A549 treated with Hydrocortisone at 1 μM for 4 hours (cell line): Measurements from ENCODE around the gene ID3. TPM values are rescaled to one million over a fixed set of nuclear protein-coding genes. Genes with fewer than 3 reads are reported as not detected.

Source experiments
- total RNA-seq: library from RNA; stranded (reverse); fragments of 200-300 nt; extraction: Qiagen RNA extraction; gene quantifications from 5 replicates; pipeline ENCODE4 v1.2.3, GENCODE V29; 2022

Gene ID3, protein sequence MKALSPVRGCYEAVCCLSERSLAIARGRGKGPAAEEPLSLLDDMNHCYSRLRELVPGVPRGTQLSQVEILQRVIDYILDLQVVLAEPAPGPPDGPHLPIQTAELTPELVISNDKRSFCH
- 302 to 419 TPM (median 395 TPM) in 5 replicates for total RNA-seq

DNA sequence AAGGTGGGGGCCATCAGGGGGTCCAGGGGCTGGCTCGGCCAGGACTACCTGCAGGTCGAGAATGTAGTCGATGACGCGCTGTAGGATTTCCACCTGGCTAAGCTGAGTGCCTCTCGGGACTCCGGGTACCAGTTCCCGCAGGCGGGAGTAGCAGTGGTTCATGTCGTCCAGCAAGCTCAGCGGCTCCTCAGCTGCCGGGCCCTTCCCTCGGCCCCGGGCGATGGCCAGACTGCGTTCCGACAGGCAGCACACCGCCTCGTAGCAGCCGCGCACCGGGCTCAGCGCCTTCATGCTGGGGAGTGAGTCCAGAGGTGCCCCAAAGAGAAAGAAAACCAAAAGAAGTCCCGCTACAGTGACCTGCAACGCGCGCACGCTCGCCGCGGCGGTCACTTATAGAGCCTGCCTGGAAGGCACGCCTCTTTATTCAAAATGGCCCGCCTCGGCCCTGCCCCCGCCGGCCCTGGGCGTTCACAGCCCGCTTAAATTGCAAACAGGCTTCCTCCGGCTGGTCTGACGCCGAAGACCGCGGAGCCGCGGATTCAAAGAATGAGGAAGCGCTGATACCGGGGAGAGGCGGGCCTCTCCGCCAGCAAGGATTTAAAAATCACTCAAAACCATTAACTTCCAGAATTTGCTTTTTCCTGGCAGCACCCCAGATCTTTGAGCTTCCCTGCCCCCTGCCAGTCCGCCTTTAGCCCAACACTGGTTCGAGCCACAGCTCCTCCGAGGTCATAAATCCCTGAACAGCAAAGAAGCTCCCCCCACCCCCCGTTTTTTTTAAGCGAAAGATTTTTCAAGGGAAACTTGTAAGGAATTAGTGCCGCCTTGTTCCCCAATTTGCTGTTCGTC lies at the start of gene ID3:
Gene ID3 (minus strand): TSS at position 366 of the 849 bp plus-strand sequence. CDS start 75 bp downstream, at position 291.

DNA sequence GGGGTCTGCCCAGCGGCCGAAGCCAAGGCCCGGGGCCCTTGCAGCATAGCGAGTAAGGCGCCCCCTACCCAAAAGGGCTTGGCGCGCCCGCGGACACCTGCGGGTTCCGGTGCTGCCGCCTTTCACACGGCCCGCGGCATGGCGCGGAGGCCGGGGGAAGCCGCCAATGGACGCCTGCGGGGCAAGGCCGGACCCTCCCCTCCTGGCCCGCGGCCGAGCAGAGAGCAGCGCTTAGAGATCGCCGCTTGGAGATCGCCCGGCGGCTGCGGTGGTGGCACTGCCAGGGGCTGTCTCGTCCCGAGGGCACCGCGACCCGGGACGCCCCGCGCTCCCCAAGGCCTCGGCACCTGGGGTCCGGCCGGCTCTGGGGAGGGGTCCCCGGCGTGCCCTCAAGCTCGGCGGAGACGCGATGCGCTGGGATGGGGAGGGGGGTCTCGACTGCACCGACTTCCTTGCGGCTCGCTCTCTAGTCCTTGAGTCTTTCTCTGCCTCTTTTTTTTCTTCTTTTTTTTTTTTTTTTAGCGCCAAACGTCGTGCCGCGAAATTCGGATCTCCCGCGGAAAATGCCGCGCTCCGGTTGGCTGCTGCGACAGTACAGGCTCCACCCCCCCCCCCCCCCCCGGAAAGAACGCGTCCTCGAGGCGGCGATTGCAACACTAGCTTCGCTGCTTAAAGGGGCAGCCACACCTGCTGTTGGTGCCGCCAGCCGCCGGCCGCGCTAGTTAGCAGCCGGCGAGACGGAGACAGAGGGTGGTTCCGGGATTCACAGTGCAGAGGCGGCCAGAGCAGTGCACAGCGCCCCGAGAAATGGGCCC lies 28.3 kb downstream of the ID3 start, which contains the start of gene E2F2:
Gene E2F2 (minus strand): TSS at position 487 of the 815 bp plus-strand sequence. CDS start 440 bp downstream, at position 47.

Other genes with a start within 250 kb of the ID3 start
- gene HNRNPR, start 215.2 kb downstream of the ID3 start, total RNA-seq = 151 to 213 TPM (median 164 TPM) in 5 replicates
- 4.9 to 6.6 TPM (median 5.4 TPM) in 5 replicates for gene ZNF436, start 189.7 kb downstream of the ID3 start, total RNA-seq
- 0.38 to 0.61 TPM (median 0.41 TPM) in 5 replicates for gene TCEA3, start 134.8 kb downstream of the ID3 start, total RNA-seq
- gene ASAP3, start 75.3 kb downstream of the ID3 start, total RNA-seq = 5.4 to 7.7 TPM (median 6.9 TPM) in 5 replicates
- gene E2F2, start 28.3 kb downstream of the ID3 start, total RNA-seq = 2.5 to 2.9 TPM (median 2.6 TPM) in 5 replicates
- gene RPL11, start 132.3 kb upstream of the ID3 start, total RNA-seq = 1,026 to 1,507 TPM (median 1,393 TPM) in 5 replicates
- 25.8 to 34.8 TPM (median 27.0 TPM) in 5 replicates for gene ELOA, start 184.0 kb upstream of the ID3 start, total RNA-seq
- 25.9 to 36.1 TPM (median 31.4 TPM) in 5 replicates for gene PITHD1, start 218.9 kb upstream of the ID3 start, total RNA-seq
- gene LYPLA2, start 231.6 kb upstream of the ID3 start, total RNA-seq = 54.5 to 58.3 TPM (median 56.5 TPM) in 5 replicates
- 70.0 to 76.3 TPM (median 74.4 TPM) in 5 replicates for gene GALE, start 241.3 kb upstream of the ID3 start, total RNA-seq